HG03025 (cell line): ENCODE data around the gene PTPN20.

ENCODE experiments used
- ATAC-seq: cut with Tn5 transposase; IDR thresholded peaks from one replicate; pipeline ENCODE4 v1.9.1; 2021; ENCODE audit warnings: mild to moderate bottlenecking, moderate library complexity; ENCODE audit not compliant: unreplicated experiment, low FRiP score

PTPN20 gene

GRCh38 chr10:47018026-47018735, 107.0 kb downstream of the PTPN20 start:
- ATAC-seq: no peak

GRCh38 chr10:47019155-47020145, 108.2 kb downstream of the PTPN20 start:
- no peak for ATAC-seq

GRCh38 chr10:47020471-47020870, 109.2 kb downstream of the PTPN20 start:
- no peak for ATAC-seq

- no peak for ATAC-seq
Observed at GRCh38 chr10:47021850-47022249, 110.6 kb downstream of the PTPN20 start.

GRCh38 chr10:47022311-47023131, 111.3 kb downstream of the PTPN20 start:
- no peak for ATAC-seq

- no peak for ATAC-seq
Observed at GRCh38 chr10:47023237-47024045, 112.2 kb downstream of the PTPN20 start.

GRCh38 chr10:47024046-47024322, 112.8 kb downstream of the PTPN20 start:
- ATAC-seq: no peak

GRCh38 chr10:47024399-47025252, 113.4 kb downstream of the PTPN20 start:
- no peak for ATAC-seq

GRCh38 chr10:47025253-47025539, 114.0 kb downstream of the PTPN20 start:
- ATAC-seq: no peak

GRCh38 chr10:47025540-47026300, 114.5 kb downstream of the PTPN20 start:
- no peak for ATAC-seq

- no peak for ATAC-seq
Observed at GRCh38 chr10:47026301-47027107, 115.3 kb downstream of the PTPN20 start.

- ATAC-seq: no peak
Observed at GRCh38 chr10:47027108-47027783, 116.0 kb downstream of the PTPN20 start.

- no peak for ATAC-seq
Observed at GRCh38 chr10:47027784-47028260, 116.6 kb downstream of the PTPN20 start.

GRCh38 chr10:47028466-47028865, 117.2 kb downstream of the PTPN20 start:
- ATAC-seq: no peak

- ATAC-seq: no peak
Observed at GRCh38 chr10:47029181-47030009, 118.2 kb downstream of the PTPN20 start.

- ATAC-seq: no peak
Observed at GRCh38 chr10:47030191-47030703, 119.0 kb downstream of the PTPN20 start.
